GM23248 (cell line): Measurements from ENCODE around the gene PSMB3. TPM values are rescaled to one million over a fixed set of nuclear protein-coding genes. Genes with fewer than 3 reads are reported as not detected.

ENCODE experiments used
- DNase-seq: peaks from one replicate; pipeline ENCODE4 v3.0.0-alpha.2; 2015
- H2AFZ ChIP-seq: fragments of 200-600 bp; sonication (generic); 2 replicates; pipeline ENCODE4 v1.6.1; 2016; ENCODE audit warnings: antibody characterized with exemption
- H3F3A ChIP-seq: fragments of 200-600 bp; sonication (generic); 2 replicates; pipeline ENCODE4 v1.6.1; 2016; ENCODE audit warnings: mild to moderate bottlenecking, antibody characterized with exemption, mixed run types; ENCODE audit not compliant: insufficient read depth
- H3K27ac ChIP-seq: fragments of 200-600 bp; sonication (generic); 2 replicates; pipeline ENCODE4 v1.5.1; 2016; ENCODE audit warnings: mild to moderate bottlenecking
- H3K27me3 ChIP-seq: fragments of 200-600 bp; sonication (generic); replicated peaks from 2 replicates; pipeline ENCODE4 v1.6.1; 2016; ENCODE audit warnings: mild to moderate bottlenecking; ENCODE audit not compliant: insufficient read depth
- H3K36me3 ChIP-seq: fragments of 200-600 bp; sonication (generic); 2 replicates; pipeline ENCODE4 v1.6.1; 2016; ENCODE audit warnings: low read depth, mild to moderate bottlenecking
- H3K4me1 ChIP-seq: fragments of 200-600 bp; sonication (generic); 2 replicates; pipeline ENCODE4 v1.6.1; 2016; ENCODE audit warnings: mild to moderate bottlenecking; ENCODE audit not compliant: insufficient read depth
- H3K4me2 ChIP-seq: fragments of 200-600 bp; sonication (generic); one replicate; pipeline ENCODE4 v1.6.1; 2016; ENCODE audit warnings: mild to moderate bottlenecking; ENCODE audit not compliant: unreplicated experiment
- H3K4me3 ChIP-seq: fragments of 200-600 bp; sonication (generic); 2 replicates; pipeline ENCODE4 v1.5.1; 2016; ENCODE audit warnings: mild to moderate bottlenecking
- H3K79me2 ChIP-seq: fragments of 200-600 bp; sonication (generic); 2 replicates; pipeline ENCODE4 v1.6.1; 2016; ENCODE audit warnings: mild to moderate bottlenecking; ENCODE audit not compliant: insufficient read depth
- H3K9ac ChIP-seq: fragments of 200-600 bp; sonication (generic); 2 replicates; pipeline ENCODE4 v1.6.1; 2016; ENCODE audit warnings: mild to moderate bottlenecking
- H3K9me2 ChIP-seq: fragments of 200-600 bp; sonication (generic); 2 replicates; pipeline ENCODE4 v1.6.1; 2016; ENCODE audit warnings: mixed run types, mild to moderate bottlenecking, moderate library complexity; ENCODE audit not compliant: insufficient read depth
- H3K9me3 ChIP-seq: fragments of 200-600 bp; sonication (generic); one replicate; pipeline ENCODE4 v1.6.1; 2017; ENCODE audit warnings: low read depth
- H4K20me1 ChIP-seq: fragments of 200-600 bp; sonication (generic); 2 replicates; pipeline ENCODE4 v1.6.0; 2016; ENCODE audit not compliant: insufficient read depth
- EZH2 ChIP-seq: fragments of 200-600 bp; sonication (generic); IDR thresholded peaks from 2 replicates; pipeline ENCODE4 v1.6.1; 2018; ENCODE audit warnings: antibody characterized with exemption, mild to moderate bottlenecking; ENCODE audit not compliant: insufficient read depth, poor library complexity, severe bottlenecking
- EZH2phosphoT487 ChIP-seq: fragments of 200-600 bp; sonication (generic); IDR thresholded peaks from 2 replicates; pipeline ENCODE4 v1.6.1; 2018; ENCODE audit warnings: antibody characterized with exemption, moderate library complexity, mild to moderate bottlenecking, low read depth; ENCODE audit not compliant: insufficient read depth
- WGBS, 2 experiments: methylation state at CpG; one replicate each; pipeline ENCODE4 v1.1.6; 2015 to 2017; ENCODE audit warnings: low lambda C conversion rate in 2 of 2, low coverage in 1 of 2; ENCODE audit errors: missing lambda C conversion rate in 2 of 2; 5-methylcytosine and 5-hydroxymethylcytosine counted together
- in situ Hi-C: fragments of 300-500 bp; cut with MboI; formaldehyde crosslinking; loops from 2 replicates; pipeline ENCODE4 v1.15.0; 2020
- polyA plus RNA-seq: library from polyadenylated mRNA; unstranded; fragments of >200 nt; fragmentation: Nextera tagmentation; extraction: Ambion mirVana; gene quantifications from 2 replicates; pipeline ENCODE4 v1.2.1, GENCODE V29; 2016
- total RNA-seq: library from RNA; depleted of rRNA; stranded (reverse); fragments of >200 nt; shearing (Covaris generic); gene quantifications from 2 replicates; pipeline ENCODE4 v1.2.3, GENCODE V29; 2014

PSMB3 gene
- total and polyA plus RNA-seq, 2 experiments from 2014 or later: 149 to 310 TPM

- Histone ChIP-seq H3K9ac (peak within 1 kb of the TSS; percentile 88), H3K36me3 (no peaks in the 10 kb centered on the region), H3K79me2 (peaks cover 10% of the 10 kb centered on the region), H3K27ac (peak within 1 kb of the TSS; percentile 66), H3K4me3 (peak within 1 kb of the TSS; percentile 99), H3K9me3 (no peaks in the 10 kb centered on the region), H3K4me2 (peak within 1 kb of the TSS; percentile 100), H2AFZ (peak within 1 kb of the TSS; percentile 88), H3K9me2 (no peaks in the 10 kb centered on the region), H3K4me1 (peaks cover 18% of the 10 kb centered on the region; the same call in 1 of the 2 replicates), H3K27me3 (no peaks in the 10 kb centered on the region), H4K20me1 (no peaks in the 10 kb centered on the region), H3F3A (peaks cover 34% of the 10 kb centered on the region)
- peak; percentile 95 for DNase-seq
- 2 to 4% methylated on average over 48 to 54 of the region's 92 CpGs for WGBS, 2 experiments
- TF ChIP-seq EZH2phosphoT487 (no peak), EZH2 (no peak)
- in situ Hi-C loops: no loop called here
Observed at GRCh38 chr17:38729886-38730525, 22.5 kb upstream of the PSMB3 start, which contains the start of gene CISD3. Gene CISD3 (plus strand): TSS chr17:38730341. CDS start chr17:38730359, 18 bp downstream.

- Histone ChIP-seq H3K9me3 (no peaks in the 10 kb centered on the region), H3K4me1 (peaks cover 21% of the 10 kb centered on the region; the same call in 1 of the 2 replicates), H3K9me2 (no peaks in the 10 kb centered on the region), H3K27me3 (no peaks in the 10 kb centered on the region), H2AFZ (peak overlapping the region; percentile 88), H3K27ac (peak overlapping the region; percentile 66), H3K4me2 (peak overlapping the region; percentile 100), H3K9ac (peak overlapping the region; percentile 88), H4K20me1 (no peaks in the 10 kb centered on the region), H3K79me2 (peaks cover 10% of the 10 kb centered on the region), H3F3A (peaks cover 40% of the 10 kb centered on the region), H3K36me3 (no peaks in the 10 kb centered on the region), H3K4me3 (peak overlapping the region; percentile 99)
- in situ Hi-C loops: no loop called here
- no peak for TF ChIP-seq EZH2
- no peak for TF ChIP-seq EZH2phosphoT487
- peak; percentile 81 for DNase-seq
- WGBS, 2 experiments: 9 to 13% methylated on average over 26 to 27 of the region's 27 CpGs
Observed at GRCh38 chr17:38730526-38731379, 21.8 kb upstream of the PSMB3 start.

- Histone ChIP-seq H3K36me3 (0 out of 2 replicates have a peak, but pooled peaks cover under 1% of the 10 kb centered on the region), H2AFZ (no peak overlapping the region), H3K9me2 (no peaks in the 10 kb centered on the region), H3K9ac (peak overlapping the region; percentile 88), H3K4me3 (peak overlapping the region; percentile 99), H3K4me1 (peaks cover 21% of the 10 kb centered on the region; the same call in 1 of the 2 replicates), H3K79me2 (peaks cover 10% of the 10 kb centered on the region), H3K27ac (no peak overlapping the region), H3K9me3 (no peaks in the 10 kb centered on the region), H3F3A (peaks cover 41% of the 10 kb centered on the region), H3K27me3 (no peaks in the 10 kb centered on the region), H3K4me2 (peak overlapping the region; percentile 100), H4K20me1 (no peaks in the 10 kb centered on the region)
- peak; percentile 27 for DNase-seq
- WGBS, 2 experiments: 76% methylated on average over 8 of the region's 8 CpGs
- no peak for TF ChIP-seq EZH2phosphoT487
- TF ChIP-seq EZH2: no peak
- in situ Hi-C loops: no loop called here
Observed at GRCh38 chr17:38731526-38732294, 20.8 kb upstream of the PSMB3 start.
